Measurements from ENCODE around the gene PIK3R2. TPM values are rescaled to one million over a fixed set of nuclear protein-coding genes. Genes with fewer than 3 reads are reported as not detected.

The PIK3R2 gene
- total and polyA plus RNA-seq, 2 of the 13 experiments (the other 11 are each of a cell fraction or from before 2014, with no cell fraction given) = 18.6 to 25.3 TPM

- TF ChIP-seq ZNF556 (CRISPR knock-in tag; IDR thresholded peaks at IDR 0.05; ENCODE audit: borderline replicate concordance) (no peak; the same call in 1 of the 2 replicates), NCOA2 (CRISPR knock-in tag; IDR thresholded peaks at IDR 0.05) (no peak), GLI4 (CRISPR knock-in tag; IDR thresholded peaks at IDR 0.05; ENCODE audit: borderline replicate concordance) (no peak), NR2F1 (CRISPR knock-in tag; IDR thresholded peaks at IDR 0.05) (peak in 1 of 2 experiments; percentile 62), KDM5A (IDR thresholded peaks at IDR 0.05; ENCODE audit: borderline replicate concordance, low read length) (no peak), MAFG (CRISPR knock-in tag; IDR thresholded peaks at IDR 0.05) (no peak), ZNF609 (CRISPR knock-in tag; IDR thresholded peaks at IDR 0.05; ENCODE audit: borderline replicate concordance) (peak; percentile 34; the same call in 1 of the 2 replicates), ESRRA (CRISPR knock-in tag; IDR thresholded peaks at IDR 0.05; ENCODE audit: low read depth) (peak; percentile 90; the same call in 1 of the 2 replicates), MXI1 (IDR thresholded peaks at IDR 0.05; ENCODE audit: borderline replicate concordance, low read depth, low read length) (peak; percentile 13; the same call in 1 of the 3 replicates), ZNF362 (CRISPR knock-in tag; IDR thresholded peaks at IDR 0.05; ENCODE audit: borderline replicate concordance) (no peak), POLR2A (IDR thresholded peaks at IDR 0.05; ENCODE audit: insufficient read depth in 1 of 2, low read depth in 2 of 2, low read length in 2 of 2) (no peak; a peak in 1 of 4 replicates), CBFB (CRISPR knock-in tag; IDR thresholded peaks at IDR 0.05) (no peak), CENPT (CRISPR knock-in tag; IDR thresholded peaks at IDR 0.05; ENCODE audit: low read depth) (no peak), ZNF839 (CRISPR knock-in tag; IDR thresholded peaks at IDR 0.05; ENCODE audit: borderline replicate concordance) (no peak), ATF2 (CRISPR knock-in tag; IDR thresholded peaks at IDR 0.05) (0 out of 2 replicates have a peak, but pooled peaks have one; percentile 16)
- TF ChIP-seq, protein P1, sequence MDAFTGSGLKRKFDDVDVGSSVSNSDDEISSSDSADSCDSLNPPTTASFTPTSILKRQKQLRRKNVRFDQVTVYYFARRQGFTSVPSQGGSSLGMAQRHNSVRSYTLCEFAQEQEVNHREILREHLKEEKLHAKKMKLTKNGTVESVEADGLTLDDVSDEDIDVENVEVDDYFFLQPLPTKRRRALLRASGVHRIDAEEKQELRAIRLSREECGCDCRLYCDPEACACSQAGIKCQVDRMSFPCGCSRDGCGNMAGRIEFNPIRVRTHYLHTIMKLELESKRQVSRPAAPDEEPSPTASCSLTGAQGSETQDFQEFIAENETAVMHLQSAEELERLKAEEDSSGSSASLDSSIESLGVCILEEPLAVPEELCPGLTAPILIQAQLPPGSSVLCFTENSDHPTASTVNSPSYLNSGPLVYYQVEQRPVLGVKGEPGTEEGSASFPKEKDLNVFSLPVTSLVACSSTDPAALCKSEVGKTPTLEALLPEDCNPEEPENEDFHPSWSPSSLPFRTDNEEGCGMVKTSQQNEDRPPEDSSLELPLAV (CRISPR knock-in tag; conservative IDR thresholded peaks at IDR 0.05; ENCODE audit: low read depth) = no peak
- TF ChIP-seq, protein P2, sequence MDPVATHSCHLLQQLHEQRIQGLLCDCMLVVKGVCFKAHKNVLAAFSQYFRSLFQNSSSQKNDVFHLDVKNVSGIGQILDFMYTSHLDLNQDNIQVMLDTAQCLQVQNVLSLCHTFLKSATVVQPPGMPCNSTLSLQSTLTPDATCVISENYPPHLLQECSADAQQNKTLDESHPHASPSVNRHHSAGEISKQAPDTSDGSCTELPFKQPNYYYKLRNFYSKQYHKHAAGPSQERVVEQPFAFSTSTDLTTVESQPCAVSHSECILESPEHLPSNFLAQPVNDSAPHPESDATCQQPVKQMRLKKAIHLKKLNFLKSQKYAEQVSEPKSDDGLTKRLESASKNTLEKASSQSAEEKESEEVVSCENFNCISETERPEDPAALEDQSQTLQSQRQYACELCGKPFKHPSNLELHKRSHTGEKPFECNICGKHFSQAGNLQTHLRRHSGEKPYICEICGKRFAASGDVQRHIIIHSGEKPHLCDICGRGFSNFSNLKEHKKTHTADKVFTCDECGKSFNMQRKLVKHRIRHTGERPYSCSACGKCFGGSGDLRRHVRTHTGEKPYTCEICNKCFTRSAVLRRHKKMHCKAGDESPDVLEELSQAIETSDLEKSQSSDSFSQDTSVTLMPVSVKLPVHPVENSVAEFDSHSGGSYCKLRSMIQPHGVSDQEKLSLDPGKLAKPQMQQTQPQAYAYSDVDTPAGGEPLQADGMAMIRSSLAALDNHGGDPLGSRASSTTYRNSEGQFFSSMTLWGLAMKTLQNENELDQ (CRISPR knock-in tag; IDR thresholded peaks at IDR 0.05; ENCODE audit: borderline replicate concordance) = no peak
Observed at GRCh38 chr19:18109341-18109732, 43.6 kb upstream of the PIK3R2 start (continued).
